Activated CD4-positive, alpha-beta T cell treated with anti-CD3 and anti-CD28 coated beads, Interleukin-2, amount 50 U/mL, for 4 hours (primary cell): ENCODE data around the gene CDH6.

Experiments
- DNase-seq, 2 experiments: peaks; one replicate each; pipeline ENCODE4 v3.0.0-alpha.2; 2020

The CDH6 gene

DNA sequence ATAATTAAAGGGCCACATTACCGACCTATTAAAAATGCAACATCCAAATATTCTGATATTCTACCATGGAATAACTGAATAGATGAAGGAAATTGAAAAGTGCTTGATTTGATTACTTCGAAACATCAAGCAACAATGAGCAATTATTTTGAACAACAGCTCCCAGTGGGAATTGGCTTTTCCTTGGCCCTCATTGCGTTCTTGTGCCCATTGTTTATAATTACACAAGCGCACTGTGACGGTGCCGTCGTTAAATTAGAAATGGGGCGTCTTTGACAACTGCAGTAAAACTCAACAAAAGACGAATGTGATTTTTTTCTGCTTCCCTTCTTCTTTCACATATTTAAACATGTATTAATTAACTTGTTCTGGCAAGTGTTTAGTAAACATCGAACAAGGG lies 61.6 kb downstream of the CDH6 start:
- DNase-seq, result no peak

- no peak for DNase-seq
These were observed 74.8 kb downstream of the CDH6 start for GRCh38 chr5:31268256-31268655.

GRCh38 chr5:31268686-31269085 lies 75.2 kb downstream of the CDH6 start:
- DNase-seq, result no peak

DNA sequence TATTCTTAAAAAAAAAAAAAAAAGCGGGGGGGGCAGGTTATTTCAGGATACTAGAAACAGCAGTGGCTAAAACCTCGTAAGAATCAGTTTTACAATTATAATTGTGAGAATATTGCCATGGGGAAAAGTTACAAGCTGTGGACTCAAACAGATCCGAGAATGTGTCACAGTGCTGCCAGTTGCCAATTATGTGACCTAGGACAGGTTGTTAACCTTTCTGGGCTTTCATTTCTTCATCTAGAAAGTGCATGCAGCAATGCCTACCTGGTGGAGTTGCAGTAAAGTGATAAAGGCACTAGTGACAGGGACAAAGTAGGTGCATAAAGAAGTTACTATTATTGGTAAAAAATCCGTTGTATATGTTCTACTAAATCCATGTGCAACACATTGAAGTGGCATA lies 75.8 kb downstream of the CDH6 start:
- DNase-seq, result no peak

DNA sequence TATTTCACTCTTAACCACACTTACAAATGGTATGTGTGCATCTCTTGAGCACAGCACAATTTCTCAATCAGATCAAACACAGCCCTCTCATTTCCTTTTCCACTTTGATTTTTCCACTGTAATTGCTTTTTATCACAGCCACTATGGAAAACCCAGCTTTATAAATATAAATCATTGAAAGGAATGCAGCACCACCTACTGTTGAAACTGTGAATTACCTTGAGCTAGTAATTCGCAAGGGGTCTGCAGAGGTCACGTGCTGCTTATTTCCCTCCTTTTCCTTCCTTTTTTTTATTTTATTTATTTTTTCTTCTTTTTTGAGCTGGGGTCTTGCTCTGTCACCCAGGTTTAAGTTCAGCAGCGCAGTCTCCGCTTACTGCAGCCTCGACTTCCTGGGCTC lies 76.9 kb downstream of the CDH6 start:
- no peak for DNase-seq

GRCh38 chr5:31271567-31271966 lies 78.1 kb downstream of the CDH6 start:
- DNase-seq, result no peak

DNA sequence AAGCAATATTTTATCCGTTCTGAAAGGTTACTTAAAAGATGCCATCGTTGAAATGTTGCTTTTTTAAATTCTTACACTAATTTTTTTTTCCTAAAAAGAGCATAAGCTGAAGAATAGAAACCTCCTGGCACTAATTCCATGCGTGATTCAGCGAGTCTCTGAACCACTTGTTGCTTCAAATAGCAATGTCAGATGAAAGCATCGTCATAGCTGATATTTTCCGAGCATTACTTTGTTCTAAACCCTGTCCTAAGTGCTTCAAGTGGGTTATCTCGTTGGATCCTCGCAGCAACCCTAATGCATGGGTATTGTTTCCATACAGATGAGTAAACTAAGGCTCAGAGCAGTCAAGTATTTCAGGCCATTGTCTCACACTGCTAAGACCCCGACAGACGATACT lies 79.7 kb downstream of the CDH6 start:
- DNase-seq, result no peak

DNA sequence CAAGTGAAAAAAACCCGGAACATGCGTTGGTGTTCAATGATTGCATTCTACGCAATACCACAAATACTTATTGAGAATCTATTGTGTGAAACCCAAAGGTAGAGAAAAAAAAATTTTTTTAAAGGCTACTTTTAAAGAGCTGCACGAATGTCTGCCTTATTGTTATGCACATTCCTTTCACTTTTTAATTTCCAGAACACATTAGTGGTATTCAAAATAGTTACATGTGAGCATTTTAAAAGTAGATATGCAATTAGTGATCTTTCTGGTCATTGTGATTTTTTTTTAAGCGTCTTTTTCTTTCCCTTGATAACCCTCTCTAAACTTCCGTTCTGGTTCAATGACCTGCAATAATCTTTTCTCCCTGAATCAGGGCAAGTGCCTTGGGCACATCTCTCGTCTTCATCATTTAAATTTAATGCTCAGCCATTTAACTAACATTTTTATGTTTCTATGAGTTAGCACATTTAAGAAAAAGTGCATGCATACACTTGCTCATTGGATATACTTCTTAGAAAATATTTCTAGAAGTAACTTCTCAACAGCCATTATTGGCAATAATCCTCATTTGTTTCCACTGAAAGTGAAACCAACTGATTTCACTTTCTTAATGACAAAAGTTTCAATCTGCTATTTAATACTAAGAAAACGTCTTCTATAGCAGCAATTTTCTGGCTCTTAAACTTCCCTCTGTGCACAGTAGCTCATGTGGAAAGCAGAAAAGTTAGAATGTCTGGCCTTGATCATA lies 80.3 kb downstream of the CDH6 start:
- DNase-seq, result no peak

GRCh38 chr5:31280210-31280609 lies 86.7 kb downstream of the CDH6 start:
- DNase-seq, result no peak

- no peak for DNase-seq
These were observed 89.8 kb downstream of the CDH6 start for GRCh38 chr5:31283326-31283725.

GRCh38 chr5:31285025-31285424 lies 91.5 kb downstream of the CDH6 start:
- no peak for DNase-seq

DNA sequence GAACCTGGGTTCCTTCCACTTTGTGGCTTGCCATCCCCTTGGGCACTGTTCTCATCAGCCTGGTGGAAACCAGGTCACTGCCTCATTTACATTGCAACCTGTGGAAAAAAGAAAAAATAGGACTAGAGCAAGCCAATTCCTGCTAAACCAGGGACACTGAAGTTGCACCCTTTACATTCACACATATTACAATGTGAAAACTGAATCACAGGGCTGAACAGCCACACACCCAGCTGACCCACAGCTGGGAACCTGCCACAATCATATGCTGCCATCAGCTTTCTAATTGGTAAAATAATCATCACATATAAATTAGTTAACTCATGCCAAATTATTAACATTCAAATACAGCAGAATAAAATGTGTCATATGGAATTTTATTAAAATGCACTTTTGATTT lies 94.5 kb downstream of the CDH6 start:
- DNase-seq, result no peak

DNA sequence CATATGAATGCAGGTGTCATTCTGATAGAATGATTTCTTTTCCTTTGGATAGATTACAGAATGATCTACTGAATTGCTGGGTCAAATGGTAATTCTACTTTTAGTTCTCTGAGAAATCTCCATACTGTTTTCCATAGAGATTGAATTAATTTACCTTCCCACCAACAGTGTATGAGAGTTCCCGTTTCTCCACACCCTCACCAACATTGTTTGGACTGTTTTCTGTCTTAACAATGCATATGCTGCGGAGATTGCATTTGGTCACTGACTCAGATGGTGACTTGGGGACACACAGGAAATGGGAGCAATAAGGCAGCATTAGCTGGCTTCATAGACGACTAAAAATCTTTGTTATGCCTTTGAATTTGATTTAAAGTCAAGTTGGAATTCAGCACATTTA lies 95.9 kb downstream of the CDH6 start:
- no peak for DNase-seq

GRCh38 chr5:31291323-31291854 lies 97.9 kb downstream of the CDH6 start:
- DNase-seq, result no peak

- no peak for DNase-seq
These were observed 107.0 kb downstream of the CDH6 start for GRCh38 chr5:31300501-31300900.

DNA sequence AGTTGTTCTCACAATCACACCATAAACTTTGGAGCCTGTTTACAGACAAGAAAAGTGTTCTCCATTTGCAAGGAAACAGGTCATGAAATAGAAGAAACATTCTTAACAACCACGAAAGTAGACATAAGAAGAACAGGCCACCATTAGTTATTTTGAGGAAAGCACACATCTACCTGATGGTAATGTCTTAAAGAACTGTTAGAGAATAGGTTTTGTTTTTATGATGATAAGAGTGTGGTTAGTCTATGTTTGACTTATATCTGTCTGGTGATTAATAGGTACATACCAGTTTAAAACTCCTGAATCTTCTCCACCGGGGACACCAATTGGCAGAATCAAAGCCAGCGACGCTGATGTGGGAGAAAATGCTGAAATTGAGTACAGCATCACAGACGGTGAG lies 108.3 kb downstream of the CDH6 start:
- no peak for DNase-seq

GRCh38 chr5:31303688-31304087 lies 110.2 kb downstream of the CDH6 start:
- no peak for DNase-seq

DNA sequence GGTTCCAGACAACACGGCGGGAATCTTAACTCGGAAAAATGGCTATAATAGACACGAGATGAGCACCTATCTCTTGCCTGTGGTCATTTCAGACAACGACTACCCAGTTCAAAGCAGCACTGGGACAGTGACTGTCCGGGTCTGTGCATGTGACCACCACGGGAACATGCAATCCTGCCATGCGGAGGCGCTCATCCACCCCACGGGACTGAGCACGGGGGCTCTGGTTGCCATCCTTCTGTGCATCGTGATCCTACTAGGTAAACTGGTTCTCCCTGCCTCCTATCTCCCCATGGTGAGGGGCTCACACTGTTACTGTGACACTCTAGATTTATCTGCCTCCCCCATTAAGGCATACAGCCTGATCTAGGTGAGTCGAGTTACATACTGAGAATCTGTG lies 124.2 kb downstream of the CDH6 start:
- DNase-seq, result no peak

DNA sequence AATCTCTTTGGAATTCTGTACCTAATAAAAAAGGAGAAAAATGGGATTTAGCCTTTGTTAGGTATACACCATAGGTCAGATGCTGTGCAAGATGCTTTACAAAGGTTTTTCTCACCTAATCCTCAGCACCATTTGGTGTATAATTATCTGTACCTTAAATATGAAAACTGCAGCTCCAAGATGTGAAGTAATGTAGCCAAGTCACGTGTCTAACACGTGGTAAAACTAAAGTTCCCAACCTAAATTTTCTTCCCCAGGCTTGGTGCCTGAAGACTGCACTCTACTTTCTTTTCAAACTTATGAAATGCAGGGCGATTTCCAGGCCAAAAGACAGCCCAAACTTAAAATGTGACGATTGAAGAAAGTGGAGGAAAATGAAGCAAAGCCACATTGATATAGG lies 125.8 kb downstream of the CDH6 start:
- no peak for DNase-seq

DNA sequence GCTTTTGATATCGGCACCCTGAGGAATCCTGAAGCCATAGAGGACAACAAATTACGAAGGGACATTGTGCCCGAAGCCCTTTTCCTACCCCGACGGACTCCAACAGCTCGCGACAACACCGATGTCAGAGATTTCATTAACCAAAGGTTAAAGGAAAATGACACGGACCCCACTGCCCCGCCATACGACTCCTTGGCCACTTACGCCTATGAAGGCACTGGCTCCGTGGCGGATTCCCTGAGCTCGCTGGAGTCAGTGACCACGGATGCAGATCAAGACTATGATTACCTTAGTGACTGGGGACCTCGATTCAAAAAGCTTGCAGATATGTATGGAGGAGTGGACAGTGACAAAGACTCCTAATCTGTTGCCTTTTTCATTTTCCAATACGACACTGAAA lies 129.5 kb downstream of the CDH6 start:
- no peak for DNase-seq

DNA sequence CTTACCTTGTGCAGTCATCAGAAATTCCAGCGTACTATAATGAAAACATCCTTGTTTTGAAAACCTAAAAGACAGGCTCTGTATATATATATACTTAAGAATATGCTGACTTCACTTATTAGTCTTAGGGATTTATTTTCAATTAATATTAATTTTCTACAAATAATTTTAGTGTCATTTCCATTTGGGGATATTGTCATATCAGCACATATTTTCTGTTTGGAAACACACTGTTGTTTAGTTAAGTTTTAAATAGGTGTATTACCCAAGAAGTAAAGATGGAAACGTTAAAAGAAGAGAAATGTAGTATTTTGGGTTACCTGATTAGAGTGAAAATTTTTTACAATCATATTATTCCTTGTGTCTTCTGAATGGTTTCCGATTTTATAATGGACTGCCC lies 131.4 kb downstream of the CDH6 start:
- DNase-seq, result no peak

DNA sequence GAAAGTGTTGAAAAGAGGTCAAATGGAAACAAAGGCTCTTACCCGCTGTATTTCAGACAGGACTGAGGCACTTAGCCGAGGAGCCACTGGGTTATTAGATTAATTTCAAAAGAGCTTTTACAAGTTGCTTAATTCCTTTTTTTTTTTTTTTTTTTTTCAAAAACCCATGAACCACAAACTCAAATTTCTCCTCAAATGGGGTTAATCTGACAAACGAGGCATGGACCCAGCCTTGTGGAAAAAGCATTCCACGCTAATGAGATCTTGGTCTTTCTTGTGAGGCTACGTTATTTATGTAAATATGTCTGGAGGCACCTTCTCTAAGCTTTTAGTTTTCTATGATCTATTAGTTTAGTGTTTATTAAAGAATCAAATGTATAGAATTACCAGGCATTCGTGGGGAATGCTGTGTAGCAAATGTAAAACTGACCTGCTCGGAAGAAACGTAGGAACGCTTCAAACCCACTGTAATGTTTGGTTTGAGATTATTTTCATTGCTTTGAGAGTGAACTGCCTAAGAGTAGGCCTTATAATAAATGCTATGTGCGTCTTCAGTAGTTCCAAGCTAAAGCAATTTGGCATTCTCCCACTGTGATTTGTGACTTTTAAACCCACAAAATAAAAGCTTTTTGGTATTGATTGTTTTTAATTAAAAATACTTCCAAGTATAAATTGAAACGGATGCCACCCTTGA lies 134.7 kb downstream of the CDH6 start:
- no peak for DNase-seq

DNA sequence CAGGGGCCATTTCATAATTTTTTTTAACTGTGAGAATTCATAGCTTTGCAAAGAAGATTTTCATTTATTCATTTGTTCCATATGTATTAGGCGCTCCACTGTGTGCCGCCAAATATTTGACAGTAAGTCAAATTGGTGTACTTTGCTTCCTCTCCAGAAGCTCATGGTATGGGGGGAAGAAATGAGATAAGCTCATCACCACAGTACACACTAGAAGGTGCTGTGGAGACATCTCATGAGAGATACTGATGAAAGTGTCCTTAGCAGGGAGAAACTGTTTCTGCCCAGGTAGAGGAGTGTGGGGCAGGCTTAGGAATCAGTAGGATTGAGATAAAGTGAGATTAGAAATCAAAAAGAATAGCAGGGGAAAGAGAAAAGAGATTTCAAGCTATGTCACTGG lies 136.2 kb downstream of the CDH6 start:
- no peak for DNase-seq

DNA sequence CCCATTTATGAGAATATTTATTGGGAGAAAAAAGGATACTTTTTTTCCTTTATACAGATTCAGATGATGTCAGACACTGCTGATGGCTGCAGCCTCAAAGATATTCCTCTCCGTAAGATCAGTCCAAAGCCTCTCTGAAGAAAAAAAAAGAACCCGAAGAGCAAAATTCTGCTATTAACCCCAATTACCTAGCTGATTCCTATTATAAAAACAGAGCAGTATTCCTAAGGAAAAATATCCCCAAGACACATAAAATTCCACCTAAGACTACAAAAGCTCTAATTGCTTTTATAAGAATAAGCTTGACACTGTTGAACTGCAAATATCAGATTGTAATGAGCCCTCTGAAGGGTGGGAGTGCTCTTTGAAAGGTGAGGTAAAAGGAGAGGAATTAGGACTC lies 138.7 kb downstream of the CDH6 start:
- no peak for DNase-seq

GRCh38 chr5:31333475-31333874 lies 140.0 kb downstream of the CDH6 start:
- no peak for DNase-seq
